NCI-H1048 (cell line): ENCODE measurements around the gene CDNF.

Experiments
- DNase-seq: peaks from one replicate; lab custom pipeline; 2025; lab: John Stamatoyannopoulos, UW

The CDNF gene

DNA sequence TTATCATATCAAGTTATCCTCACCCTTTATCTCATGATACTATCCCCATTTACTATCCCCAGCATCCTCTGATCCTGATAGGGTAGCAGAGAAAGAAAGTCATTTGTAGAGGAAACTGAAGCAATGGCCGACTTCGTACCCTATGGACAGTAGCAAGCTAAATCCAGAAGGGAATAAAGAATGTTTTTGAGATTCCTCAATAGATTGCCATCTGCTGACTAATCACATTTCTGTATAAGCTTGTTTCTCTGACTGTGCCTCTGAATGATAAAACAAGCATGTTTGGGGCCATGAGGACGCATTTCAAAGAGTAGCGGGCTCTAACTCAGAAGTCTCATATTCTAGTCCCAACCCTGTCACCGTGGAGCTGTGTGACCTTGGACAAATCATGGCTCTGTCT, 49.9 kb downstream of the CDNF start:
- no peak for DNase-seq

DNA sequence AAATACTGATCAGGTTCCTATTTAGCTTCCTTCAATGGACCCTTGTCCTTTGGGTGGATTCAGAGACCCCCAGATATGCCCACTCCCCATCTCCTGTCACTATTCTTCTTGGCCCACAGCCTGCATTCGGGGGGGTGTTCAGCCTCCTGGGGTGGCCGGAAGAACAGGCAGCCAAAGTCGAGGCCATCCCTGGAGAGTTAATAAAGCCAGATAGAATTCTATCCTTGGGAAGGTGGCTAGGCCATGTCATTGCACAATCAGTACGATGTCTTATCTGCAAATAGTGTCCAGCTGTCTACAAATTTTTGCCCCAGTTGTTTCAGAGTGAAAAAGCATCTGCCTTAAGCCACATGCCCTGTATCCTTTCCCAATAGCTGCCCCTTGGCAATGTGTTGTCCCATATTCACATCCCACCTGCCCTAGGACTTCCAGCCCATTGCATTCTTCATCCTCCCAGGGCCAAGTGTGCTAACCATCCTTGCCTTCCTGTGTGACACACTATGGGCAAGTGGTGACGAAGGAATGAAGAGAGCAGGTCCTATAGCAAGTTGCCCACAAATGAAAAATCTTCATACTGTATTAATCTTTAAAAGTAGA, 53.3 kb downstream of the CDNF start:
- DNase-seq = no peak

DNA sequence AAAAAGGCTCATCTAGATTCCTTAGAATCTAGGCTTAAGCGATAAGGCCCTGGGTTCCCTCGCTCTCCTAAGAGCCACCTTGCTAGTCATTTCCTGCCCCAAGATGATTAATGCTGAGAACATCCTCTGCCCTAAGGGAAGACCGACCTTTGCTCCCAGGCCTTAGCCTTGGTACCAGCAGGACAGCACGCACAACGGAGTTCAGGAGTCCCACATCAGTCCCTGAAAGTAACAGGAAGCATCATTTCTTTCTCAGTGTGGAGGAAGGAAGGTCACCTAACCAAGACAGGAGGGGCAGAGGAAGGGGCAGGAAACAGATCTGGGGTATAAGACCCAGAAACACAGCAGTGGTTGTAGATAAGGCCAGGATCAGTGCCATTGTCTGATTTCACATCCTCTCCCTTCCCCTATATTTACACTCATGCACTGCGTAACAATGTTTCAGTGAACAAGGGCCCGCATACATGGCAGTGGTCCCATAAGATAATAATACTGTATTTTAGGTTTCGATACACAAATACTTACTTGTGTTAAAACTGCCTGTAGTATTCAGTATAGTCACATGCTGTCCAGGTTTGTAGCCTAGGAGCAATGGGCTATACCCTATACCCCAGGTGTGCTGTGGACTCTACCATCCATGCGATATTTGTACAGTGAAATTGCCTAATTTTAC, 55.0 kb downstream of the CDNF start:
- no peak for DNase-seq

DNA sequence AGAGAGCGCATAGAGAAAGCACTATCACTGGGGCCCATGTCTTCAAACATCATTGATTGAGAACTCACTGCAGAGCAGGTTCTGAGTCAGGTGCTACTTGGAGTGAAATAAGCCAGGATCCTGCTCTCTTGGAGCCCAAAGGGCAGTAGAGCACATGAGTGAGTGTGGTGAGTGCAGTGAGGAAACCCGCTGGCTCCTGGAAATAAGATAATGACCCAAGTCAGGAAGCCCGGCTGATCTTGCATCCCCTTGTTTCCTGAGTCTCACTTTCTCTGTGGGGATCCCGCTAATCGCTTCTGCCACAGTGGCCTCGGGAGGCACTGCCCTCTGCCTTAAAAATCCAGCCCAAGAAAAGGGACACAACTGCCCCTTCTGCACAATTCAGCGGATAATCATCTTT, 56.1 kb downstream of the CDNF start:
- DNase-seq = no peak

DNA sequence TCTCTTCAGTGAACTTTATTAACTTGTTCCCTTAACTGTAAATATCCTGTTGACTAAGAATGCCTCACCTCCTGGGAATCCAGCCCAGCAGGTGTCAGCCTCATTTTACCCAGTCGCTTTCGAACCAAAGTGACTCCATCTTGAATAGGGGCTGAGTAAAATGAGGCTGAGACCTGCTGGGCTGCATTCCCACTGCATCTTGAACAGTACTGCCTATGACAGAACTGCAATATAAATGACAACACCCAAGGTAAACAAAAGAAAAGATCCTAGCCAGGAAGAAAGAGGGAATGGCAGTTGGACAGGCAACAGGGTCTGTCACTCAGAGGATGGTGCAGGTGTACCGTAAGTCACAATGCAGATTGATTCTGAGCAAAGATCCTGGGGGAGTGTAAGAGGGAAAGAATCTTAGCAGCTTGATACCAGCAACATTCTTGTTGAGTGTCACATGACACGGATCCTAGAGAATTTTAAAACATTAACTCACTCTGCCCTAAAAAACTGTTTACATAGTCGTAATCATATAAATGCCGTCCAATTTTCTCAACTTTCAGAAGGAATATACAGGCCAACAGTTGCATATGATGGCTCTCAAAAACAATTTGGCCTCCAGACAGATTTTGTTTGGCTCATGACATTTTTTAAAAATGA, 58.7 kb downstream of the CDNF start:
- no peak for DNase-seq

DNA sequence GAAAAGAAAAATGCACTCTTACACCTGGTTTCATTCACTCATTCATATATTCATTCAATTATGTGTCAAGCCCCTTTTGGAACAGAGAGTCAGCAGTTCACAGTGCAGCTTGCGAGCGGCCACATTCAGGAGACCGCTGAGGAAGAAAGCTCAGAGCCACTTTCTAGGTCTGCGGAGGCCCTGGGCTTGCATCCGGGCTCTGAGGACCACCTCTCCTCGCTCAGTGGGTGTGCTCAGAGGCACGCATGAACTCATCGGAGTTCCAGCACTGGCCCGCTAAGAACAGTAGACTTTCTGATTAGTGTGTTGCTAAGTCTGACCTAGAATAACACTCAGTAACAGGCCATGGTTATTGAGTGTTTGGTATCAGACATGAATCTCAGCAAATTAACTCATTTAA, 61.3 kb downstream of the CDNF start:
- DNase-seq = no peak

DNA sequence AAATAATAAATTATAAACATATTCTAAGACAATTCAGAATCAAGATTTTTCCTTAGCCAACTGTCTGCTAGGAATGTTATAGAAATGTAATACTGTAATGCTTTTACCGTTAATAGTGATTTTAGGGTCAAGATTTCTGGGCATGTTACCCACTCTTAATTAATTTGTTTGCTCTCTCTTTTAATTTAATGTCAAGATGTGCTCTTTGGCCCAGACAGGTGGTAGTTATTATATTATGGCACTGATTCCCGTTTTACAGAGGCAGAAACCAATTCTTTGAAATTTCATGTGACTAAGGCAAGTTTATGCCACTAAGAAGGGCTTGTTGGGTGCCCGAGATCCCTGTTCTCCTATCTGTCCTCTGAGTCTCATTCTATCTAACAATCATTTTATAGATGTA, 62.2 kb downstream of the CDNF start:
- no peak for DNase-seq

DNA sequence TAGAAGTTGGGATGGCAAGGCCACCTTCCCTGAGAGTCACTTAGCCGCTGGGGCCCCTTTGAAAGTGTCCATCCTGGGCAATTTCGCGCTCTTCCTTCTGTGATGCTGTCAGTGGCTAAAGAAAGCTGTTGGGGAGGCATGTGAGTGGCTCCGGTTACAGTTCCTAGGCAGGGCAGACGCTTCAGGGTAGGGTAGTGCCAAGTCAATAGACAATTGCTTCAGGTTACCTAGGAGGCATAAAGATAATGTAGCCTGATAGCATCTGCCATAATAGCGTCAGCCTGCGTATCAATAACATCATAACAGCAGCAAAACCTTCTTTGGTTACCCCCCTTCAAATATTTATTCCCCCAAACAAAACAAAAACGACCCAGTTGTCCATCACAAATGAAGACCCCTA, 63.0 kb downstream of the CDNF start, which contains the start of gene FAM107B:
FAM107B (minus strand) TSS at position 101 of the 400 bp plus-strand sequence. CDS start 234 bp downstream, outside the sequence.
- no peak for DNase-seq

DNA sequence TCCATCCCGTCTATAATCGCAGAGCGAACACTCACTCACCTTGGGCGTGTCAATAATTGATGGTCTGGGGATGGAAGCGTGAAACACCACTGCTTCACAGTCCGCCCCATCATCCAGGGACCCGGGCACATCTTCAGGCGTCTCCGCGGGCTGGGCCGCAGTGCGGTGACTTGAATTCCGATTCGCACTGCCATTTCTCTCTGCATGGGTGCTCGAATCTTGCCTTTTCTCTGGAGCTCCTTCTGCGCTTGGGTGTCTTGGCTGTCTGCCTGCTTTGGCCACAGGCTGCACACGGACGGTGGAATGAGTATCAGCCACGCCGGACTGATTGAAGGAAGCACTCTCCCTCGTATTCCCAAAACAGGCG, 63.6 kb downstream of the CDNF start:
- DNase-seq = no peak

DNA sequence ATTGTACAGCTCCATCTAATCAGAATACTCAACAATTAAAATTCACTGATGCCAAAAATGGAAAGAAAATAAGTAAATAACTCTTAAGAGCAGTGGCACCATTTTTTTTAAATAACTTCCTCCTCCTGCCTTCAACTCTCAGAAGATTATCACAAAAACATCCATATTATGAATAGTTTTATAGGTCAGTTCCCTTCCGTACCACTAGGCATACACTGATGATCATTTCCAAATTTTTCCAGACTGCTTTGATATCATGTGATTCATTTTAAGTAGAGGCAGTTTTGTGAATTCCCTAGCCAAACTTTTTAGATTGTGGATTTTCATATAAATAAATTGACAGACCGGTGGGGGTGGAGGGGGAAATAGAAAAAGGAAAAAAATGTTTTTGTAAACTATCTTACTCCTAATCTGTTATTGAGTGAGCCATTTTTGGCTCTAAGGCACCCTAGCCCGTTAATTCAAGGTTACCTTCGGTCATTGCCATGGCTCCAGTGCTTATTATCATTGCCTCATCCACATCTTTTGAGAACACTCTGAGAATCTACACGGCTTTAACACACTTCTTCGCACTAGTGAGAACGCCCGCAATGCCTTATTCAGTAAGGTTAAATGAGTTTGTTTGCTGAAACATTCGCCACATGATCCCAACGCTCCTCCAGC, 64.2 kb downstream of the CDNF start:
- DNase-seq = no peak

DNA sequence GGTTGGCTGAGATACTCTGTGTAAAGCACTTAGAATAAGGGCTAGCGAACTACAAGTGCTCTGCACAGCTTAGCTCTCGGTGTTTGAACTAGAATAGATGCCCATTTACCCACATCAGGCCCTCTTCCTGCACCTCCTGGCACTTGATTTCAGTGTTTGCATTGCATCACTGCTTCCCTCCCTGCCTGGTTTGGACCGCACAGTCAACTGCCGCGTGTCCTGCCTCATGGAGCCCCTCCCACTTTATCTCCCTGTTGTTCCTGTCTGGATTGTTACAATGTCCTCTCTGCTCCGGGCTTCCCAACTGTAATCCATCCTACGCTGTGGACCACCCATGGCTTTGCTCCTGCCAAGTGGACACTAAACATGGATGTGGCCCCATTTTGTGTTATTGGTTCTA, 65.4 kb downstream of the CDNF start:
- DNase-seq = no peak

DNA sequence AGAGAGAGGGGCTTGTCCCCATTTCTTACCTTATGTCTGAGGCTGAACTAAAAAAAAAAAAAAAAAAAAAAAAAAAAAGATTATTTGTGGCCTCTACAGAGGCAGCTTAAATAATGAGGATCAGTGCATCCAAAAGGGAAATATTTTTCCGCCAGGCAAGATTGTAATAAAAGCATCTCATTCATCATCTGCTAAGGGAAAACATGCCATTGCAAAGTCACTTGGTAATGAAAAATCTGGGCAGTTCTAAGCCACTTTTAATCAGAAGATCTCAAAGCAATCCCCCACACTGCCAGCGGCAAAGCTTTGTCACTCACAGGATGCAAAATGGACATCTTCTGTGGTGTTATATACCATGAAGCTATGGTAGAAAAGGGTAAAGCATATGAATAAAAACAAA, 66.9 kb downstream of the CDNF start:
- no peak for DNase-seq
